HG03025 (cell line): Measurements from ENCODE around the gene ANGPTL5.
"Not testable (repeated sequence)": the region's sequence is repeated elsewhere in the genome, so short reads cannot be mapped to it uniquely, and the experiment has no call there.

Experiments
- ATAC-seq: cut with Tn5 transposase; IDR thresholded peaks from one replicate; pipeline ENCODE4 v1.9.1; 2021; ENCODE audit warnings: mild to moderate bottlenecking, moderate library complexity; ENCODE audit not compliant: unreplicated experiment, low FRiP score

Gene ANGPTL5

GRCh38 chr11:101916422-101916821 is at the start of gene ANGPTL5:
Gene ANGPTL5, minus strand, starts transcription at chr11:101916522. Its CDS starts 8,613 bp downstream, at chr11:101907909.
- no peak for ATAC-seq

GRCh38 chr11:101964200-101964599 is 47.9 kb upstream of the ANGPTL5 start:
- not testable (repeated sequence) for ATAC-seq

DNA sequence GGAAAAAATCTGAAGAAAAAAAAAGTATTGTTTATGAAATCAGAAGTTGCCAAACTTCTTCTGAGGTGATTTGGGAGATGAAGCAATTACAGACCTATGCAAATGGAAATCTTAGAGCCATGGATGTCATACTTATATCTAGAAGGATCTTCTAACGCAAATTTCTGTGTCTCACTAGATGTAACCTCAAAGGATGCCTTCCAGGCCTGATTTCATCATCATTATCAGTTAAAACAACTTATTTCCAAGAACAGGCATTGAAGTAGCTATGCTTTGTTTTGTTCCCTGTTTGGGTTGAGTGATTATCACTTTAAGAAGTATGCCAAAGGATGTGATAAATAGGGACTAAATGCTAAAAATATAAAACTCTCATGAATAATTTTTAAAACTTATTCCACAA is 43.9 kb upstream of the ANGPTL5 start:
- ATAC-seq = no peak

GRCh38 chr11:101955701-101956100 is 39.4 kb upstream of the ANGPTL5 start:
- ATAC-seq = no peak

- ATAC-seq = no peak
Measured at GRCh38 chr11:101955278-101955677, 39.0 kb upstream of the ANGPTL5 start.

DNA sequence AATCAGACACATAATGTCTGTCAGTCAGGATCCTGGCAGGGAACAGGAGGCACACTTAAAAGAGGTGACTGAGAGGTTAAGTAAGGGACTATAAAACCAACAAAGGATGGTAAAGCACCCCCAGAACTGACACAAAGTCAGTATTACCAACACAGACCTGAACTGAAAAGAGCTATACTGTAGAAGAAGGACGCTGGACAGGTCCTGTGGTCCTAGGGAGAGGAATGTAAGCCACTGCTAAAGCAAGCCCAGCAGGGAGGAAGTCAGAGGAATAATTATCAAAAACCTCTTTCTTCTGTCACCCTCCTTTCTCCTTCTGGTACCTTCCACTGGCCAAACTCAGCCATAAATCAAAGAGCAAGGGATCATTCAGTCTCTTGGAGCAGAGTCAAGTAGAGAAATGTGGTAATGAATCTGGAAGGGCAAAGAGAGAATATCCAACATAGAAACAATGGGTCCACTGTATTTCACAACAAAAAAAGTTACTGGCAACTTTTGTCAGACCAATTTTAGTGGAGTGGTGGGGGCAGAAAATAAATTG is 33.4 kb upstream of the ANGPTL5 start:
- no peak for ATAC-seq

GRCh38 chr11:101945448-101945847 is 29.1 kb upstream of the ANGPTL5 start:
- no peak for ATAC-seq

GRCh38 chr11:101944923-101945322 is 28.6 kb upstream of the ANGPTL5 start:
- ATAC-seq = no peak

DNA sequence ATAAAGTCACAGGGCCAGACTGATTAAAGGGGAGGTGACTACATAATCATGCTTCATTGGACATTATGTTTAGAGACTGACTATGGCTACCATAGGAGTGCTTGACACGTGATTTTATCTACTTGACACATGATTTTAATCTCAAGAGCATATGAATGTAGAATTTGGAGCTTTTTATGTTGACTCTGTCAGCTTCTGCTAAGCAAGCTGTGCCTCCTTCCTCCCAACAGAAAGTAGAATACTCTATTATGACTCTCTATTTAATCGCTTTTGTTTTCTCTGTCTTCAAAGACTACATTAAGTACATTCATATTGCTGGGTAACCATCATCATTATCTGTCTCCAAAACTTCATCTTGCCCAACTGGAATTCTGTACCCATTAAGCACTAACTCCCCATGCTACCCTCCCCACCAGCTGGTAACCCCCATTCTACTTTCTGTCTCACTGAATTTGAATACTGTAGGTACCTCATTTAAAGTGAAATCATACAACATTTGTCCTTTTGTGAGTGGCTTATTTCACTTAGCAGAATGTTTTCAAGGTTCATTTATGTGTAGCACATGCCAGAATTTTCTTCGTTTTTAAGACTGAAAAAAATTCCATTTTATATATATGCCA is 24.7 kb upstream of the ANGPTL5 start:
- ATAC-seq = no peak

DNA sequence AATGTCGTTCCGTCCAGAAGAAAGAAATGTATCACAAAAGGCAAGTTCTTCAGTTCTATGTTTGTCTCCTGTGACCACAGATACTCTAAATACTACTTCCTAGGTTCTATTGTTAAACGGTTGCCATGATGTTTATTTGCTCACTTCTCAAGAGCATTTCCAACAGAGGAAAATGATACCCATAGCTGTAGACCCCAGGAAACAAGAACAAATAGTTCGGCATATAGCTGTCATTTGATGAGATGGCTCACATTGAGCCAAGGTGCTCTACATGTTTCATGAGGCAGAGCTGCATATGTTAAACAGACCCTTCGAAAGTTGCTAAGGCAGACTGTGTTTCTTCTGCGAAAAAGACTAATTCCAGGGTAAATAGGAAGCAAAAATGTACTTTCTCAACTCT is 15.4 kb upstream of the ANGPTL5 start:
- no peak for ATAC-seq

- no peak for ATAC-seq
Measured at GRCh38 chr11:101929294-101929915, 13.1 kb upstream of the ANGPTL5 start.

DNA sequence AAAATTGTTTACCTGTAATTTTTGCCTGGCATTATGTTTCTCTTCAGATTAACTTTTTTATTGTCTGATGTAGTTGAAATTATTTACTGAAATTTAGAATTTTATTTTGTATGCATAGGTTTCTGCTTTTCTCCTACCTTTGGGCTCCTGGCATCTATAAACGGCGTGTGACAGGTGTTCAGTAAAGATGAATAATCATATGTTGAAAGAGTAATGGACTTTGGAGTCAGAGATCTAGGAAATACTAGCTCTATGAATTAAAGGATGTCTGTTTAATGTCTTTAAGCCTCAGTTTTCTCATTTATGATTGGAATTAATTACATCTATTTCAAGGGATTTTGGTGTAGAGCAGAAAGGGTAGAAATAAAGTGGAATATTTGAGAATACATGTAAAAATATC is 7.2 kb upstream of the ANGPTL5 start:
- ATAC-seq = no peak

DNA sequence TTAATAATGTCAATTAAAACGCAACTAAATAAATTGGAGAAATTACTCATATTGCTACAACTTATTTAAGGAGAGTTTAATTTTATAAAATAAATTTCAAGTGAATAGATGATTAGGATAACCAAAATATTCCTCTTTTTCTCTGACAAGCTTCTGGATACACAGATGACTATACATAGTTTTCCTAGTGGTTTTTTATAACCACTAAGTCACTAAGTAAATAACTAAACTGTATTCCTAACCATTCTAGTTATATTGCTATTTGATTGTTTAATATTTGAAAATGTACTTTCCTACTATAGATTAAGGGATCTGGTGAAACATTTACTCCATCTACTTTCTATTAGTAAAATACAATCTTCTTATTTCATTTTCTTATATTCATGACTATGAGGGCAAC is 4.7 kb upstream of the ANGPTL5 start:
- no peak for ATAC-seq

DNA sequence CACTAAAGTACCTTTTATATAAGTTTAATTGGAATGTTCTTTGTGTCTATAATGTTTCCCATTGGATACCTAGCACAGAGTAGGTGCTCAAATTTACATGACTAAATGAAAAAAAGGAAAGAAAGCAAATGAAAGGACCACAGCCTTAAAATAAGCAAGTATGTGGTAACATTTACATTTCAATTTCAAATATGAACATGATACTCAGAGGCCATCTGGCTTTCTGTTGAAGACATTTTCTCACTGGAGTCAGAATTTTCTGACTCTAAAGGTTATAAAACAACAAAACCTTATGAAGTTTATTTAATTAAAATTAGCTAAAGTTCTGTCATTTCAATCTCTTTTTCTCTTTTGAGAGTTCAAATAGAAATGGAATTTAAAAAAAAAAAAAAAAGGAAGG is 904 bp upstream of the ANGPTL5 start:
- ATAC-seq = no peak

DNA sequence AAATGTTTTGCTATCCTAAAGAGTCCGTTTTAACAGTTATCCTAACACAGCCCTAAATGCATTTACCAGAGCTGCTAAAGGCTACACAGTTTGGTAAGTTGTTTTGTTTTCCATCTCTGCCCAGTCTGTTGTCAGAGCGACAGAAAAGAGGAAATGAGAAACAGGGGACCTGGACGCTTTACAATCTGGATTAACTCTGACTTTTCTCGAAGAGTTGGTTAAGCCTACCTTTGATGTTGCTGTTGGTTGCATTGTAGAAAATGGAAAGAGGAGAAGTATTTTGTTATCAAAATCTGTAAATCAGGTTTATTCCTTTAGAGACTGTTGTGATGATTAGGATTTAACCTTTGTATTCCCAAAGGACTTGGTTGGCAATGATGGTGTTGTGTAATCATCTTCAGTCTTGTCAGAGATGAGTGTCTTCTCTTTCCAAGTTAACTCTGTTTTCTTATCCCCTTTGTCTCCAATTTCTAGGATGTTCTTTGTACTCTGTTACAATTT is 481 bp downstream of the ANGPTL5 start:
- peak; percentile 49 for ATAC-seq

DNA sequence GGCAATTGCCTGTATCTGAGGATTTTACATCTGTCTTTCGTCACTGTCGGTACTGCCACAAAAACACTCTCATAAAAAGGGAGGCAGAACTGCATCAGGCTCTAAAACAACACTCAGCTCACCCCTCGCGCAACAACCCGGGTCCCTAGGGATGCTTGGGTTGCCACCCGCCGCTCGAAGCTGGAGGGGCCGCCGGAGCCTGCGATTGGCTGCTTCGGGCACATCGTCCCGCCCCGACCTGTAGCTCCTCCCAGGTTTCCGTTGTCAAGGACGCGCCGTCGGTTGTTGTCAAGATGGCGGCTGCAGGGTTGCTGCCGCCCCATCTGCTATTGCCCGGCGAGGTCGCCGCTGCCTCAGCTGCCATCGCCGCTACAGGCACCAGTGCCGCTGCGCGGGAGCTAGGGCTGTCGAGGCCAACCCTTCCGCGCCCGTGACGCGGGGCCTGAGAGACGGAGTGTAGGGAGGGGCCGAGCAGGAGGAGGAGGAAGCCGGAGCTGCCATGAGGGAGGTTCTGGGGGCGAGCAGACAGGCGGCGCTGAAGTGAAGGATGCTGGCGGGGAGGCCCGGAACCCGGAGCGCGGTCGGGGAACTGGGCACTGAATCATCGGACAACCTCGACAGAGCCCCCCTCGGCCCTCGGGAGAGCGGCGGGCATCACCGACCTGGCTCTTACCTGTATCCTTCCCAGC is 1.4 kb downstream of the ANGPTL5 start, which contains the start of gene CEP126:
Gene CEP126, plus strand, starts transcription at position 273 of the 689 bp plus-strand sequence. Its CDS starts 275 bp downstream, at position 548.
- peak; percentile 100 for ATAC-seq

- ATAC-seq = no peak
Measured at GRCh38 chr11:101914341-101914737, 2.0 kb downstream of the ANGPTL5 start.

GRCh38 chr11:101913656-101914055 is 2.7 kb downstream of the ANGPTL5 start:
- no peak for ATAC-seq

GRCh38 chr11:101912823-101913284 is 3.5 kb downstream of the ANGPTL5 start:
- ATAC-seq = no peak

- no peak for ATAC-seq
Measured at GRCh38 chr11:101909087-101909486, 7.2 kb downstream of the ANGPTL5 start.

DNA sequence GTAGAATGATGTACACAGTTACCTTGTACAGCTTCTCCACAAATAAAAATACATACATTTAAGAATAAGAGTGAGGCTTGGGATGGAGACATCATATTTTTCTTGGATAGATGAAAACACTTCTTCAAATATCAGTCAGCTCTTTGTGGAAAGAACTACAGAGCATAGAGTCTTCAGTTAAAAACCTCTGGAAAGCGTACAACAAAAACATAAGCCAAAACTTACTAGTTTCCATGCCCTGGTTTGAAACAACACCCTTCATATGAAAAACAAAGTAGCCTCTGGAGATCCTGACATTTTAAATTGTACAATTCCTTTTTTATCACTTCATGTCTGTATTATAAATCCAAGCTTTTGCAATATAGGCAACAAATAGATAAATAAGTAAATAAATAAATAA is 8.5 kb downstream of the ANGPTL5 start:
- ATAC-seq = no peak
